H4 (cell line): ENCODE data around the gene HECTD2. TPM values are rescaled to one million over a fixed set of nuclear protein-coding genes. Genes with fewer than 3 reads are reported as not detected.
"Not testable (repeated sequence)": the region's sequence is repeated elsewhere in the genome, so short reads cannot be mapped to it uniquely, and the experiment has no call there.

Experiments
- DNase-seq: peaks from one replicate; pipeline ENCODE4 v3.0.0-alpha.2; 2015; ENCODE audit warnings: low spot score
- total RNA-seq: library from RNA; depleted of rRNA; stranded (reverse); fragments of >200 nt; shearing (Covaris generic); gene quantifications from 2 replicates; pipeline ENCODE4 v1.2.3, GENCODE V29; 2014

HECTD2 gene
- total RNA-seq, 1 experiment from 2014 or later = 5.0 TPM

DNA sequence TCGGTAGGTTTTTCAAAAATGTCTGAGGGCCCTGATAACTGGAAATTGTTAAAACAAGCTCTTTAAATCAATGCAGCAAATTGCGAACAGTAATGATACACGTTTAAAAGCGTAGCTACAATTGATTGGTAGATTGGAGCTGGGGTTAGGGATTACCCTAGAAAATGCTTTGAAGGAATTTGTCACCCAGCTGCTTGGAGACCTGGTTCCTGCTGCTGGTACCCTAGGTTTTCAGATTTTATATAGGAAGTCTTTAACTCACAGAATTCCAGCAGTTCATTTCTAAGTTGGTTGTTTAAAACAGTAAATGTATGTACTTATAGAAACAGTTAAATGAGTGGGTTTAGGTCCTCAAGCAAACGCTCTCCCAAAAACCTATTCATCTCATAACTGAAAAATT is 1.5 kb downstream of the HECTD2 start:
- DNase-seq = no peak

DNA sequence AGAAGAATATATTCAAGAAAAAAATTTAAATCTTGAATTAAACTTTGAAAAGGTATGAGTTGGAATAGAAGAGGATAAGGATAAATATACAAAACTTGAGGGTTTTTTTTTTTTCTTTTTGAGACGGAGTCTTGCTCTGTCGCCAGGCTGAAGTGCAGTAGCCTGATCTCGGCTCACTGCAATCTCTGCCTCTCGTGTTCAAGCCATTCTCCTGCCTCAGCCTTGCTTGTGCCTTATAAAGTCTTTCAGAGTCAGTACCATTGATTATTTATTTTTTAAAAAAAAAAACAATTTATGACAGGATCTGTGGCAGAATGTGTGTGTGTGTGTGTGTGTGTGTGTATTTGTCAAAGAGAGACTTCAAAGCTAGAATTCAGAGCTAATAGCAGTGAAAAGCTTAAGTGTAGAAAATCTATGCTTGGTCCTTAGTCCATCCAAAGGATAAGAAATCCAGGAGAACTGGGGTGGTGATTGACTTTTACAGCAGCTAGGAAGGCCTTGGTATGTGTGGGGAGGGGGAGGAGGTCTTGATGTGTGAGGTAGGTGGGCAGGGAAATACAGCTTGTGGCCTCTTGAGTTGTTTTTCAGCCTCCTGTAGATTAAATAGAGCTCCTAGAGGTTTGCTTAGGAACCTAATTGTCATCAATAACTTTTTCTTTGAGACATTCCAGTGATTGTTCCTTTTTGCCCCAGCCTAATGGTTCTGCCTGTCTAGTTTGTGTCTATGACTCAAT is 2.4 kb downstream of the HECTD2 start:
- no peak for DNase-seq

DNA sequence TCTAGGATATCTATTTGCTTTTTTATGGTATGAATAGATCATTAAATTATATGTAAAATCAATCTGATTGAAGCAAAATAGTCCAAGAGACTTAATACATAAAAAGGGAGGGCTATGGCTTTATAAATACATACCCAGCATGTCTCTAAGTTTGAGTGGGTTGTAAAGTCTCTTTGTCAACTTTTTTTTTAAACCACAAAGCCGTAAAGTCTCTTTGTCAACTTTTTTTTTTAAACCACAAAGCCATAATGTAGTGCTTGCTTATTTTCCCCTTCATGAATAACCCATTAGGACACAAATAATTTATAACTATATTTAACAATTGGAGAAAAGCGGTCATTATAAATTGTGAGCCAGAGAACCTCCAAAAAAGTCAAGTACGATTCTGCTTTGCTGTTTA is 5.7 kb downstream of the HECTD2 start:
- no peak for DNase-seq

DNA sequence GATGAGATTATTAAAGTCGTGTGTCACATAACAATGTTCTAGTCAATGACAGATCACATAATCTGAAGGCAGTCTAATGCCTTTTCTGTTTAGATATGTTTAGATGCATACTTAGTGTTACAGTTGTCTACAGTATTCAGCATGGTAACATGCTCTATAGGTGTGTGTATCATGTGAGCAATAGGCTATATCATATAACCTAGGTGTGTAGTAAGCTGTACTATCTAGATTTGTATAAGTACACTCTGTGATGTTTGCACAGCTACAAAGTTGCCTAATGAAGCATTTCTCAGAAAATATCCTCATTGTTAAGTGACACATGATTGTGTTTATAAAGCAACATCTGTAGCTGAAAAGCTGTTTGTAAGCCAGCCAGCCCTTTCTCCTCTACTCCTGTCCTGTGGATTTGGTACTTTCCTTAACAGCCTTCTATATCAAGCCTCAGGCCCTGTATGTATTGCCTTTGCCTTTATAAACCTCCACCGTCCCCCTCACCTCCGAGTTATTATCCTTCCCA is 6.3 kb downstream of the HECTD2 start:
- no peak for DNase-seq

DNA sequence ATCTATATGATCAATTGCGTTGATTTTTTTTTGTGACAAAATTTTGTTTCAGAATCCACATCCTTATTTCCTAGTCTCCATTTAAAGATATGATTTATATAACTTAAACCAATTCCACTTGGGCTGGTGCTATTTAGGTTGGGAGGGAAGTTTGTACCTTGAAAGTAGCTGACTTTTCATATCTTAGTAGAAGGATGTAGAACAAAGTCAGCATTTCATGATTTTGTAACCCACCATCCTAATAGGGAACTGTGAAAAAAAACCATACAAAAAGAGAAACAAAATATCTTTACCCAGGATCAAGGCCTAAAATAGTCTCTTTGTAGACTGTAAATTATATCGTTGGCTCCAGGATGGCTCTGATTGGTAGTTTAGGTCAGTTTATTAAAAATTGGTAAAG is 8.3 kb downstream of the HECTD2 start:
- DNase-seq = no peak

DNA sequence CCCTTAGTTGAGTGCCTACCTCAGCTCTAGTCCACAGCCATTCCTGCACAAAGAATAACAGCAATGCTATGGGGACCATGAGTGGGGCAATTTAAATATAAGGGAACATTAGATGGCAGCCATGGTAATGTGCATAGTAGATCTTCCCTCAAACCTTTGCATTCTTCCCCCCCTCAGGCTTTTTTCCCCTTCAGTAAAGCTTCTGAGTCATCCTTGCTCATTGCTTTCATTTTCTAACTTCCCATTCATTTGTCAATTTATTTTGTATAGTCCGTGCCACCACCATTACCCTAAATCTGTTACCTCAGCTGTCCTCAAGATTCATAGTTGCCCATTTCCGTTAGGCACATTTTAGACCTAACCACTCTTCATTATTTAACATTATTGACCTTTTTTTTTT is 10.7 kb downstream of the HECTD2 start:
- no peak for DNase-seq

DNA sequence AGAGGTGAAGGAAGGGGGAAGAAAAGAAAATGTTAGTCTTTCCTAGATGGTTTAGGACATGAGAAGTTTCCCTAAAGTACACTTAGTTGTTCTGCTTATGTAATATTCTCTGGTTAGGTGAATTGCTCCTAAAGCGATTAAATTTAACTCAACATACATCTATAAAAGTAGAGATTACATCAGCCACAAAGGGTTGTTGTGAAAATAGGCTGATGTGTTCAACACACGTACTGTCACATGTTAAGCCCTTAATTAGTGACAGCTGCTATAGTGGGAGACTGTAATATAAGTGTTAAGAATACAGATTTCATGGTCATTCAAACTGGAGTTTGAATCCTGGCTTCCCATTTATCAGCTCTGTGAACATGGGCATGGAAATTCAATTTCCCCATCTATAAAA is 12.8 kb downstream of the HECTD2 start:
- DNase-seq = no peak

DNA sequence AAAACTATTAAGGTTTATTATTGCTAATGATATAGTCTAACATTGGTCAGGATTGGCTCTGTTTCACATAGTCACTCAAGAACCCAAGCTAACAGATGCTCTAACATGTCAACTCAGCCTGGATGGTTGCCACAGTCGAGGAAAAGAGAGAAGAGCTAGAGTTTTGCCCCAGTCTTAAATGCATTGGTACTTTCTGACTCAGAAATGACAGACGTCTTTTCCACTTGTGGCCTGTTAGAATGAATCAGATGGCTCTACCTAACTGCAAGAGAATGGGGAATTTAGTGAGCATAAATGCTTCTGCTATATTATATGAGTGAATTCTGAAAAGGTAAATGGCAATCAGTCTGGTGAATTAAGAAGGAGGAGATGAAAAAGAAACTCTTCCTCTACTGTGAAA is 13.9 kb downstream of the HECTD2 start:
- no peak for DNase-seq

DNA sequence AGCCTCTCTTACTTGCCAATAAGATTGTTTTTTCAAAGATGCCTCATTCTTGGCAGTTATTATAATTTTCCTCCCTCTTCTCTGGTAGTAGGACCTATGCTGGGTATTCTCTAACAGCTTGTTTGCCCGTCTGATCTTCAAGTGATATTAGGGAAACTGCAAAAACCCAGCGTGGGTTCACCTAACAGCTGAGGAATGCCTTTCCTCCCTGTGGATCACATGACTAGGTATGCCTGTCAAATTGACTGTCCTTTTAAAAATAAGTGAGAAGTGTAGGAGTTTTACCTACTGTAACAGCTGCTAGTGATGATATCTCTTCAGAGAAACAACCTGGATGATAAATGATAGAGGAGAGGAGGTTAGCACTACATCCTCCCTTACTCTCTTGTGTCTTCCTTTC is 22.0 kb downstream of the HECTD2 start:
- no peak for DNase-seq

DNA sequence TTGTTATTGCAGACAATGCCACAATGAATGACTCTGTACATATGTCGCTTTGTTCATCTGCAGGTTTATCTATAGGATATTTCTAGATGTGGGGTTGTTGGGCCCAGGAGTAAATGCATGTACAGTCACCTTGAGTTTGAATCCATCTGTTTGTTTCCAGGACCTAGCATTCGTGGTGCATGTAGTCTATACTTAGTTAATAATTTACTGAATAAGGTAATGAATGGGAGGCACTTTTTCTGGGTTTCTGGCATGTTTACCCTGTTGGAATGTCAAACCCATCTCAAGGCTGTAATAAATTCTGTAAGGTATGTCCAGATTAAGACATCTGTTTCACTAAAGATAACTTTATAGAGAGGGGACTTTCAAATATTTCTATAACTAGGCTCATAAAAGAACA is 23.5 kb downstream of the HECTD2 start:
- DNase-seq = no peak

DNA sequence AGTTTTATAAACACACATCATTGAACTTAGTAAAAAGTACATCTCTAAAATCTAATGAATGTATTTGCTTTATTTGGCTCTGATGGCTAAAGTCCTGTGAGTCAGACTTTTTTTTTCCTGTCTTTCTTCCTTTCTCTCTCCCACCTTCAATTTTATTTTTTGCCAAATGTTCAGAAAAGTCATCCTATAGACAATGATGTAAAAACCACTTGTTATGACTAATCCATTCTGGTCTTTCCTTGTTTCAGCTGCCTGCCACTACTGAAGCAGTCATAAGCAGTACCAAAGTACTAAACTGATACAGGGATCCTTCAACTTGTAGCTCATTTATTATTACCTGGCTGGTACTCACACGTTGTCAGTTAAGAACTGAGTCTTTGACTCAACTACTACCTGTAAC is 23.9 kb downstream of the HECTD2 start:
- DNase-seq = no peak

DNA sequence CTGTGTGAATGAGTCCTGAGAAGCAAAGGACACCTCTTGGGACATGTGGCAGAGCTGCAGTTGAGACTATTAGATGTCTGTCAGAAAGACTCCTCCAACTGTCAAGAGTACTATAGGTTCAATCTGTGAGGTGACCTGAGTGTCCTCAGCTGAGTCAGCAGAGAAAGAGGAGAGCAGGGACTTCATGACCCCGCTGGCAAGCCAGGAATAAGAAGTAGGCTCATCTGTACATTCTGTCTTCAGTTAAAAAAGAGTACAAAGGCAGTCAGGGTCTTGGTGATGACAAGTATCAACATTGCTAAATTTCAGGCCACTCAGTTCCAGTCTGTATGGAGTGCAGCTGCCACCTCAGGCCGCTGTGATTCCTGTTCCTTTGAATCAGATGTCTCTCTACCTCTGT is 25.1 kb downstream of the HECTD2 start:
- DNase-seq = no peak

DNA sequence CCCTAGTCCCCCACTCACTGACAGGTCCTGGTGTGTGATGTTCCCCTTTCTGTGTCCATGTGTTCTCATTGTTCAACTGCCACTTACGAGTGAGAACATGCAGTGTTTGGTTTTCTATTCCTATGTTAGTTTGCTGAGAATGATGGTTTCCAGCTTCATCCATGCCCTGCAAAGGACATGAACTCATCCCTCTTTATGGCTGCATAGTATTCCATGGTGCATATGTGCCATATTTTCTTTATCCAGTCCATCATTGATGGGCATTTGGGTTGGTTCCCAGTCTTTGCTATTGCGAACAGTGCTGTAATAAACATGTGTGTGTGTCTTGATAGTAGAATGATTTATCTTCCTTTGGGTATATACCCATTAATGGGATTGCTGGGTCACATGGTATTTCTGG is 28.1 kb downstream of the HECTD2 start:
- not testable (repeated sequence) for DNase-seq

DNA sequence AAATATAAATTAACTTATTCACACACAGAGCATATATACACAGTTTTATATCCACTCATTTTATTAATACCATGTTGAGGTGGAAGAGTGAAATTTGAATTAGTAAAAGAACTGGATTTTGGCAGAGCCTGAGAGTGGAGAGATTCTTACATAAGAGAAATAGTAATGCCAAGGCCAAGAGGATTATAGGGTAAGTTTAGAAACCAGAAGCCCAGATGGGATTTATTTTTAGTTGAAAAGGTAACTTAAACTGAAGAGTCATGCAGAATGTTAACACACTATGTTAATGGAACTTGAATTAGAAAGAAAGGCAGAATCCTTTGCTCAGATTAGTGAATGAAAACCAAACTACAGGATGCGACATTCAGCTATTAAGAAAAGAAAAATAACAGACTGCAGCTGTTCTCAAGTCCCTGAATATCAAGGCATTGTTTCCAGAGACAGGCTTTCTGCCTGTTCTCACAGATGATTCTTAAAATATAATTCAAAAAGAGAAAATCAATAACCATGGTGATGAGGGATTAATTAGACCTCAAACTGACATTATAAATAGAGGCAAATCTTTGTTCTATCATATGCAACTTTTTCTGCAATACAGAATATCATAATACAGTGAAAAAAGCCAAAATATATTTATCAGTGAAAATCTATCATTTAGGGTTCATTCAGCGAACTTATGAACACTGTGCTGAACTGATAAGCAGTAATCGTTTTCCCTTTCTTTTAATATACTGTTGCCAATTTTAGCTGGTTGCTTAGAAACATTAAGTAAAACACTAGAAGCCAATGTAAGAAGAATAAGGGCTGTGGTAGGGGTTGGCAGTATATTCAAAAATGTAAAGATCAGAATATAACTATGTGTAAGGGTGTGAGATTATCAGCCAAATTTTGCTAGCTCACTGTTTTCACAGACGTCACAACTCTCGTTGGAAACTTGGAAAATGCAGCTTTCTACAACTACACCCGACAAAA is 34.4 kb downstream of the HECTD2 start:
- no peak for DNase-seq

DNA sequence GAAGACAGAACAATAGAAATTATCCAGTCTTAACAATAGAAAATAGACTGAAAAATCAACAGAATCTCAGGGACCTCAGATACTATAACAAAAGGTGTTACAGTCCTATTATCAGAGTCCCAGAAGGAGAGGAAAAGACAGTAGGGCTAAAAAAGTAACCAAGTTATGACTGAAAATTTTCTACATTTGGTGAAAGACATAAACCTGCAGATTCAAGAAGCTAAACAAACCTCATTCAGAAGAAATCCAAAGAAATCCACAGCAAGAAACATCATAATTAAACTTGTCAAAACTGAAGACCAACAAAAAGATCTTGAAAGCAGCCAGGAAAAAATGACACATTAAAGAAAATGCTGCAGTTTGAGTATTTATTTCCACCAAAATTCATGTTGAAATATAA is 41.9 kb downstream of the HECTD2 start:
- DNase-seq = no peak

DNA sequence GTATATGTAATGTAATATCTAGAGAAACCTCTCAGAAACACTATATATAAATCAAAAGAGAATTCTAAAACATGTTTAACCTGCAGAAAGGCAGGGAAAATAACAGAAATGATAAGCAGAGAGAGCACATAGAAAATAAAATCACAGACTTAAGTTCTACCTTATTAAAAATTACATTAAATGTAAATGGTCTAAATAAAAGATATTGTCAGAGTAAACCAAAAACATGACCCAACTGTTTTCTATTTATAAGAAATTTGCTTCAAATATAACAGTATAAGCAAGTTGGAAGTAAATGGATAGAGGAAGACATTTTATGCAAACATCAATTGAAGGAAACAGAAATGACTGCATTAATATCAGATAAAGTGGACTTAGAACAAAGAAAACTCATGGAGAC is 43.4 kb downstream of the HECTD2 start:
- no peak for DNase-seq

DNA sequence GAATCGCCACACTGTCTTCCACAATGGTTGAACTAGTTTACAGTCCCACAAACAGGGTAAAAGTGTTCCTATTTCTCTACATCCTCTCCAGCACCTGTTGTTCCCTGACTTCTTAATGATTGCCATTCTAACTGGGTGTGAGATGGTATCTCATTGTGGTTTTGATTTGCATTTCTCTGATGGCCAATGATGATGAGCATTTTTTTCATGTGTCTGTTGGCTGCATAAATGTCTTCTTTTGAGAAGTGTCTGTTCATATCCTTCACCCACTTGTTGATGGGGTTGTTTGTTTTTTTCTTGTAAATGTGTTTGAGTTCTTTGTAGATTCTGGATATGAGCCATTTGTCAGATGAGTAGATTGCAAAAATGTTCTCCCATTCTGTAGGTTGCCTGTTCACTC is 45.0 kb downstream of the HECTD2 start:
- DNase-seq = not testable (repeated sequence)

DNA sequence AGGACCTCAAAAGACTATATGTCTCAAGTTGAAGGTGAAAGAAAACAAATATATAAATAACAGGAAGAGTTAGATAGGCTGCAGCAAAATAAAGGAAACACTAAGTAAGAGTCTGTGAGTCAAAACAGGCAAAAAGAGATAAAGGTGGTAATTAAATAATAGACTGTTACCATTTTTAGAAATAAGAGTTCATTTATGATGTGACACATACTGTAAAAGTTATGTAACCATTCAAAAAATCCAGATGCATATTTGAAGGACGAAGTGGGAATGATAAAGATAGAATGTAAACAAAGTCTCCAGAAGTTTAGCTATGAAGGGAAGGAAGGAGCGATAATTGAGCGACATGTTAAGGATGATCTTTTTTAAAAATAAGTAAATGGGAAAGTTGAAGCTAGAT is 50.5 kb downstream of the HECTD2 start:
- DNase-seq = no peak

DNA sequence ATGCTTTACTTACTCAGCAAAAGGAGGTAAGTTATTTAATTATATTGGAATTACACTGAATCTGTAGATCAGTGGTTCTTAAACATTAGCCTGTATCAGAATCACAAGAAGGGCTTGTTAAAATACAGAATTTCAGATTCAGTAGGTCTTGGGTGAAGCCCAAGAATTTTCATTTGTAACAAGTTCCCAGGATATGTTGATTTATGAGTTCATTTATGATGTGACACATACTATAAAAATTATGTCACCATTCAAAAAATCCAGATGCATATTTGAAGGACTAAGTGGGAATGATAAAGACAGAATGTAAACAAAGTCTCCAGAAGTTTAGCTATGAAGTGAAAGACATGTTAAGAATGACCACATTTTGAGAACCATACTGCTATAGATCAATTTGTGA is 52.3 kb downstream of the HECTD2 start:
- no peak for DNase-seq

DNA sequence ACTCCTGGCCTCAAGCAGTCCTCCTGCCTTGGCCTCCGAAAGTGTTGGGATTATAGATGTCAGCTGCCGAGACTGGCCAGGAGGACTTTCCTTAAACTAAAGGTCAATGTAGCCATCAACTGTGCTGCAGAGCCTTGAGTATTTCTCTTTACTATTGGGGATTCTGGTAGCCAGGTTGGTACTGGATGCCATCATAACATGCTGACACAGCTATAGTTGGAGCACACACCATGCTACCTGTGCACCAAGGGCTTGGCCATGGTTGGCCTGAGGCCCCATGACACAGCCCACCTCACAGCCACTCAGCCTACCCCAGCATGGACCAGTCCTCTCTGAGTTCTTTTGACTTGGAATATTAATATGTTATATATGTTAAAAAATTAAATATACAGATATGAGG is 54.4 kb downstream of the HECTD2 start:
- no peak for DNase-seq

DNA sequence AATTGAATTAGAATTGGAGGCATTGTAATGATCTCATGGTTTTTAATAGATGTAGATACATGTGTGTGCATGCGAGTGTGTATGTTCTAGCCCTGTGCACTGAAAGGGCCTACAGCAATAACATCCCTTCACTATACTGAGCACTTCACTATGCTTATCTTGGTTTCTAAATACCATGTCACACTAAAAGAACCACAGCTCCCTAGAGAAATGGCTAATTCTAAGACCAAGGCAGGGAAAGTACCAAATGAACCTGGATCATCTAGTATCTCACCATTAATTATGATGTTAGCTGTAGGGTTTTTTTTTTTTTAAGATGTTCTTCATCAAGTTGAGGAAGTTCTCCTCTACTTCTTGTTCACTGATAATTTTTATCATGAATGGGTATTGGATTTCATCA is 55.1 kb downstream of the HECTD2 start:
- no peak for DNase-seq

DNA sequence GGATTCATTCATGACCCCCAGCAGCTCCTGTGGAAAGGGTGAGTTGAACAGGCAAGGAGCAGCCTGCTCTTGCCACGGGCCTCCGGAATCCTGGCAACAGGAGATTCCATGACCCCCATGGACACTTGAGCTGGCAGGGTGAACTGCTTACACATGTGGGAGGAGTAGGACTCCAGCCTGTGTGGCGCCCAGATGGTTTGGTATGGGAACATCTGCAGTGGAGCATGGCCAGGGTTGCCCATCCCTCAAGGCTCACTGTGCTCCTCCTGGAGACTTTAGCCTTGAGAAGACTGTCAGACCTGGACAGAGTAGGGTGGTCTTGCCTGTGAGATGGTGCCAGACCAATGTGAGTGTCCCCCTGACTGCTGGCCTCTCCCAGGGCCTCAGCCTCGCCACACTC is 57.0 kb downstream of the HECTD2 start:
- DNase-seq = no peak

DNA sequence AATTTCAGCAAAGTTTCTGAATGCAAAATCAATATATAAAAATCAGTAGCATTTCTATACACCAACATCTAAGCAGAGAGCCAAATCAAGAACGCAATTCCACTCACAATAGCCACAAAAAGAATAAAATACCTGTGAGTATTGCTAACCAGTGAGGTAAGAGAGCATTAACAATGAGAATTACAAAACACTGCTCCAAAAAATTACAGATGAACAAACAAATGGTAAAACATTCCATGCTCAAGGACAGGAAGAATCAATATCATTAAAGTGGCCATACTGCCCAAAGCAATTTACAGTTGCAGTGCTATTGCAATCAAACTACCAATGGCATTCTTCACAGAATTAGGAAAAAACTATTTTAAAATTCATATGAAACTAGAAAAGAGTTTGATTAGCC is 61.5 kb downstream of the HECTD2 start:
- no peak for DNase-seq
